NCI-H2171 (cell line): ENCODE data around the gene MSH6.

Experiments used
- DNase-seq: peaks from one replicate; lab custom pipeline; 2025; lab: John Stamatoyannopoulos, UW

Gene MSH6, protein sequence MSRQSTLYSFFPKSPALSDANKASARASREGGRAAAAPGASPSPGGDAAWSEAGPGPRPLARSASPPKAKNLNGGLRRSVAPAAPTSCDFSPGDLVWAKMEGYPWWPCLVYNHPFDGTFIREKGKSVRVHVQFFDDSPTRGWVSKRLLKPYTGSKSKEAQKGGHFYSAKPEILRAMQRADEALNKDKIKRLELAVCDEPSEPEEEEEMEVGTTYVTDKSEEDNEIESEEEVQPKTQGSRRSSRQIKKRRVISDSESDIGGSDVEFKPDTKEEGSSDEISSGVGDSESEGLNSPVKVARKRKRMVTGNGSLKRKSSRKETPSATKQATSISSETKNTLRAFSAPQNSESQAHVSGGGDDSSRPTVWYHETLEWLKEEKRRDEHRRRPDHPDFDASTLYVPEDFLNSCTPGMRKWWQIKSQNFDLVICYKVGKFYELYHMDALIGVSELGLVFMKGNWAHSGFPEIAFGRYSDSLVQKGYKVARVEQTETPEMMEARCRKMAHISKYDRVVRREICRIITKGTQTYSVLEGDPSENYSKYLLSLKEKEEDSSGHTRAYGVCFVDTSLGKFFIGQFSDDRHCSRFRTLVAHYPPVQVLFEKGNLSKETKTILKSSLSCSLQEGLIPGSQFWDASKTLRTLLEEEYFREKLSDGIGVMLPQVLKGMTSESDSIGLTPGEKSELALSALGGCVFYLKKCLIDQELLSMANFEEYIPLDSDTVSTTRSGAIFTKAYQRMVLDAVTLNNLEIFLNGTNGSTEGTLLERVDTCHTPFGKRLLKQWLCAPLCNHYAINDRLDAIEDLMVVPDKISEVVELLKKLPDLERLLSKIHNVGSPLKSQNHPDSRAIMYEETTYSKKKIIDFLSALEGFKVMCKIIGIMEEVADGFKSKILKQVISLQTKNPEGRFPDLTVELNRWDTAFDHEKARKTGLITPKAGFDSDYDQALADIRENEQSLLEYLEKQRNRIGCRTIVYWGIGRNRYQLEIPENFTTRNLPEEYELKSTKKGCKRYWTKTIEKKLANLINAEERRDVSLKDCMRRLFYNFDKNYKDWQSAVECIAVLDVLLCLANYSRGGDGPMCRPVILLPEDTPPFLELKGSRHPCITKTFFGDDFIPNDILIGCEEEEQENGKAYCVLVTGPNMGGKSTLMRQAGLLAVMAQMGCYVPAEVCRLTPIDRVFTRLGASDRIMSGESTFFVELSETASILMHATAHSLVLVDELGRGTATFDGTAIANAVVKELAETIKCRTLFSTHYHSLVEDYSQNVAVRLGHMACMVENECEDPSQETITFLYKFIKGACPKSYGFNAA (N-terminal part only)

DNA sequence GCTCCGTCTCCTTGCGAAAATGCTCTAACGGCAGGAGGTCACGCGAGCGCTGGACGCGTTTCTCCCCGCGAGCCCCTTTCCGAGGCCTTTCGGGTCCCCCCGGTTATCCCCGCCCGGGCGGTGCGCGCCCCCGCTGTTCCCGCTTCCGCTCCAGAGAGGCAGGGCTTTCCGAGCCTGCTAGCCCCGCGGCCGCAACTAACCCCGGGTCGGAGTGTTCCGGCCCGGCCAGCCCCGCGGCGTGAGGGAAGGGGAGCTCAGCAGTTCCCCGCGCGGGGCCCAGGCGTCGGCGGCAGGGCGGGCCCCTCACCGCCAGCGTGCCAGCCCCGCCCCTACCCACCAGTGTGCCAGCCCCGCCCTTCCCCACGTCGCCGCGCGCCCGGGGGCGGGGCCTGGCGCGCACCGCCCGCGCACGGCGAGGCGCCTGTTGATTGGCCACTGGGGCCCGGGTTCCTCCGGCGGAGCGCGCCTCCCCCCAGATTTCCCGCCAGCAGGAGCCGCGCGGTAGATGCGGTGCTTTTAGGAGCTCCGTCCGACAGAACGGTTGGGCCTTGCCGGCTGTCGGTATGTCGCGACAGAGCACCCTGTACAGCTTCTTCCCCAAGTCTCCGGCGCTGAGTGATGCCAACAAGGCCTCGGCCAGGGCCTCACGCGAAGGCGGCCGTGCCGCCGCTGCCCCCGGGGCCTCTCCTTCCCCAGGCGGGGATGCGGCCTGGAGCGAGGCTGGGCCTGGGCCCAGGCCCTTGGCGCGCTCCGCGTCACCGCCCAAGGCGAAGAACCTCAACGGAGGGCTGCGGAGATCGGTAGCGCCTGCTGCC, at the start of gene MSH6:
Gene MSH6 (plus strand): TSS at position 475 of the 815 bp plus-strand sequence. CDS start 89 bp downstream, at position 564.
- DNase-seq = peak; percentile 91

DNA sequence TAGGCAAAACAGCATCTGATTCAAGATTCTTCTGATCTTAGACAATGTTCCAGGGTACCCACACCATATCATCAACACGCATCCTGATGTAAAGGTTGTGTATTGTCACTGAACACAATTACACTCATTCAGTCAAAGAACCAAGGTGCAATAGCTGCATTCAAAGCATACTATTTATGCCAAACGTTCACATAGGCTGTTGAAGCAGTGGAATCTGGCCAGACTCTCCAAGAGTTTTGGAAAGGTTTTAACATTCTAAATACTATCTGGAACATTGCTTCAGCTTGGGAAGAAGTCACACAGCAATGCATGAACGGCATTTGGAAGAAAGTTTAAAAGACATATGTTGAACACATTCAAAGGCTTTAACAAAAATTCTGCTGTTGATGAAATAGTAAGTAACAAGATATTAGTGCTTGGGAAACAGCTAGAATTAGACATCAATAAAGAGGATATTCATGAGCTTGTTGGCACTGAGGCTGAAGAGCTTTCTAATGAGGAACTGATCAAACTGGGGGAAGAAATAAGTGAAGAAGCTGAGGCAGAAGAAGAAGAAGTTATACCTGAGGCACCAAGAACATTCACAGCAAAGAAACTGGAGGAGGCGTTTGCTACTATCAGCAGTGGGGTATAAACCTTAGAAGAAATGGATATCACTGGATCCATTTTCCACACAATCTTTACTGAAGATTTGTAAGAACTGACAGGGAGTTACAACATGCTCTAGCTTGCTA, 47.6 kb upstream of the MSH6 start:
- no peak for DNase-seq

DNA sequence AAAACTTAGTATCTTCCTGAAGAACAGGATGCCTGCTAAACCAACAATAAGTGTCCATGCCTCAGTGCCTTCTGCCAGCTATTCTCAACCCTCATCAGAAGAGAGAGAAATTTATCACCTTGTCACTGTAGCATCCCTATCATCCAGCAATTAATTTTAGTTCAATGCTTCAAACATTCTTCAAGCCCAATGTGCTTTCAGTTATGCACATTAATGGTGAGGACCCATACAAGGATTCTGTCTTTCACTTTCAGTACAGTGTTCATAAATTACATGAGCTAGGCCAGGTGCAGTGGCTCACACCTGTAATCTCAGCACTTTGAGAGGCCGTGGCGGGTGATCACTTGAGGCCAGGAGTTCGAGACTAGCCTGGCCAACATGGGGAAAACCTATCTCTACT, 47.0 kb upstream of the MSH6 start:
- DNase-seq = no peak

DNA sequence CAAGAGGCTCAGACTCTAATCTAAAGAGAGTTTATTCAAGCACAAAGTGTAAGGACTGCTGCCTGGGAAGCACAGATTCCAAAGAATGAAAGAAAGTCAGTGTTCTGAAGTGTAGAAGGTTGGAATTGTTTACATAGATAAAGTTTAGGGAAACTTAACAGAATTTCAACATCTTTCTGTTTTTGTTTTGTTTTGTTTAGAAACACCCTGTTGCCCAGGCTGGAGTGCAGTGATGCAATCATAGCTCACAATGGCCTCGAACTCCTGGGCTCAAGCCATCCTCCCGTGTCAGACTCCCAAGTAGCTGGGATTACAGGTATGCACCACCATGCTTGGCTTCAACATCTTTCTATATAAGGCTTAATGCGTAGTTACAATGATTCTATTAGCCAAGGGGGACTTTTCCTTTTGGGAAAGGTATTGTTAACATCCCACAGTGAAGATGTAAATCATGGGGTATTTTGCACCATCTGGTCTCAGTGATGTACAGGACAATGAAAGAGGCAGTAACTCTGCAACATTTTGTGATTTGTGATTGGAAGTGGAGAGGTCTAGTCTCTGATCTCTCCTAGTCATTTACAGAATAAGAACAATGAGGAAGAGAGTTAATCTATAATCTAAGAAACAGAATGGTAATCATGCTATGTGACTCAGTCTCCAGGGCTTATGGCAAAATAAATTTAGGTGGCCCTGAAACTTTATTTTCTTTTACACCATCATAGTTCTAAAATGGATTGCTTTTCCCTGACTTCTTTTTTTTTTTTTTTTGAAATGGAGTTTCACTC, 45.6 kb upstream of the MSH6 start:
- no peak for DNase-seq

DNA sequence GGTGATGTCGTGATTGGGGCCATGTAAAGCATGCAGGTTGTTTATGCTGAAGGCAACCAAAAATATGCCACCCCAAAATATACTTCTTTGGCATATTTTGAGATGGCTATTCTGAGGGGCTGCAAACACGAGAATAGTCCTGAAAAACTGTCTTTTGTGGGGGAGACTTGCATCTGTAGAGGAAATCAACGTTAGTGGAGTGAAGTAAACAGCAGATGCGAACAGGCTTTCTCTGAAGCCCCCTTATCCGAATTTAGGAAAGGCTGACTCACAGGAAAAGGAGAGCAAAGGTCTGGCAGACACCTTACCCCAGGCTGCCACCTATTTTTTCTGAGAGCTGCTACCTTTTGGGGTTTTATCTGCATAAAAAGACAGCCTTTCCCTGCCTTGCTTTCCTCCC, 44.6 kb upstream of the MSH6 start:
- DNase-seq = no peak

DNA sequence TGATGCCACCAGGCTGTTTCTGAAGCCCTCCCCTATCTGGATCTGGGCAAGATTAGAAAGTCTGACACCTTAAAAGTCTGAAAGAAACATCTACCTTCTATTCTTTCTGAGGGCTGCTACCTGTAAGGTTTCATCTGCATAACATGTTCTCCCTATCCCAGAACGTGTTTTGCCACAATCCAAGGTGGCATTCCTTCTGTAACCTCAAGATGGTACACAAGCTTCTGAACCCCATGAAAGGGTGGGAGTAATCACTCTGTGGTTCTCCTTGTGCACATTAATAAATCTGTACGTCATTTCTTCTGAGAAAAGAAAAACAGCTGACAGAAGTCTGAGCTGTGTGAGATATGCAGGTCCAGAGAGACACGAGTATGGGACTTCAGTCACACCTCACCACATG, 41.8 kb upstream of the MSH6 start:
- DNase-seq = no peak

DNA sequence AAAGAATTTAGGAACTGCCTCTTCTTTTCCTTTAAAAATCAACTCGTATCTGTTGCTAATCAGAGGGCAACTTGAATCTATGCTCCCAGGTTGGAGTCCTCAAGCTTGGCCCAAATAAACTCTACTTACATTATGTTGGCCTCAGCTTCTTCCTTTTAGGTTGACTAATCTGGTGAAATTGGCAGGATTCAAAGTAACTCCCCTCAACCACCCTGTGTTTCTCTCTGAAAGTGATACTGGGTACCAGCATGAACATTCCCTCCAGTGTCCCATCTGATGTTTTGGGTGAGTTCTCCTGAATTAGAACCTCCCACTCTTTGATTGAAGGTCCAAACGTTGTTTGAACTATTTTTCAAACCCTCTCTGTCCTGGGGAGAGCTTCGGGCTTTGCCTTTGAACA, 41.3 kb upstream of the MSH6 start:
- no peak for DNase-seq

DNA sequence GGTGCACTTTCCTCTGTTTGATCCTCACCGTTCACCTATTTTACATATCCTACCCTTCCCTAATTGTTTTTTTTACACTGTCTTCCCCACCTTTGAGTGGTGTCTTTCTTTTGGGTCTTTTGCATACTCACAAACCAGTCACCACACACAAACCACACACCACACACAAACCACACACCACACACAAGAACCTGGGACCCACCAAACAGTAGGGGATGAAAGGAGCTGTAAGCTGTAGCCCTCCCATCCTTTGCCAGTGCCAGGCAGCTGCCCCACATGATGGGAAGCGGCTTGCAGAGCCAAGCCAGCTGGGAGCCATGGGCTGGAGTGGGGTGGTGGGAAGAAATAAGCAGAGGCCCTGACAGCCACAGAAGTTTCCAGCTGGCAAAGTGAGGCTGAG, 38.9 kb upstream of the MSH6 start:
- no peak for DNase-seq

DNA sequence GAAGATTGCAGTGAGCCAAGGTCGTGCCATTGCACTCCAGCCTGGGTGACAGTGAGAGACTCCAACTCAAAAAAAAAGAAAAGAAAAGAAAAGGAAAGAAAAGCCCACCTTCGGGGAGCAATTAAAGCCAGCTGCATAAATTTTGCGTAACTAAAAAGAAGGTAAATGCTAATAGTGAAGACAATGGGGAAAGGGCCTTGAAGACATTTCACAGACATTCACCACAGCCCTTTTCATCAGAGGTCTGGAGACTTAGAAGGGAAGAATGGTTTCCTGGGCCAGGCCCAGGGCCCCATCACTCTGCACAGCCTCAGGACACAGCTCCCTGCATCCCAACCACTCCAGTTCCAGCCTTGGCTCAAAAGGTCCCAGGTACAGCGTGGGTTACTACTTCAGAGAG, 35.1 kb upstream of the MSH6 start:
- no peak for DNase-seq

DNA sequence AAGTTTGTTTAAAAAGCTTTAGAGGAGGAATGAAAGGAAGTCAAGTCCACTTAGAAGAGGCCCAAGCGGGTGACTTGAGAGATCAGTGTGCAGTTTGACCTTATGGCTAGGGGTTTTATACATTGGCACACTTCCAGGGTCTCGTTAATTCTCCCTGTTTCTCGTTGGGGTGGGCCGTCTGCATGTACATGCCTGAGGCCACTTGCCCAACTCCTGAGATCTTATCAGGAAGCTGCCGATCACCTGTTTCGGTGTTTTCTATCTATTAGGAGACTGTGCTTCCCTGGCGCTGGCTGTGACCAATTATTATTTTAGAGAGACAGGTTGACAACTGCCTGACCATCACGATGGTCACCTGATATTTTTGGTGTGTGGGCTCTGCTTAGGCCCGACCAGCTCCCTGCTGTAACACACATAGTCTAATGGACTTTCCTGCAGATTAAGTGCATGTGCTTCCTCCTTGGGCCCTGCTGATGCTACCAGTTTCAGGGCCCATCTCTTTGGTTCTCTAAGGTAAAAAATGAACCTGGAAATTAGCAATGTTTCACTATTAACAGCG, 31.0 kb upstream of the MSH6 start:
- DNase-seq = no peak

DNA sequence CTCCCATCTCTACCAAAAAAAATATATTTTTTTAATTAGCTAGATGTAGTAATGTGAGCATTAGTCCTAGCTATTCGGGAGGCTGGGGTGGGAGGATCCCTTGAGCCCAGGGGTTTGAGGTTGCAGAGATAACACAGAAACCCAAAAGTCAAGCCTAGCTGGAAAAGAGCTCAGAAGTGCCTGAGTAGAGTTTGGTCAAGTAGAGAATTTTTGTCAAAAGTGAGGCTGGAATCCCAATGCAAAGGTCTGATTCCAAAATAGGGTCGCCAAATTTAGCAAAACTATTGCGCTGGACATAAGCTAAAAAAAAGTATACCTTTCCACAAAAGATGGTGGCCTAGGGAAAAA, 15.5 kb upstream of the MSH6 start:
- no peak for DNase-seq

DNA sequence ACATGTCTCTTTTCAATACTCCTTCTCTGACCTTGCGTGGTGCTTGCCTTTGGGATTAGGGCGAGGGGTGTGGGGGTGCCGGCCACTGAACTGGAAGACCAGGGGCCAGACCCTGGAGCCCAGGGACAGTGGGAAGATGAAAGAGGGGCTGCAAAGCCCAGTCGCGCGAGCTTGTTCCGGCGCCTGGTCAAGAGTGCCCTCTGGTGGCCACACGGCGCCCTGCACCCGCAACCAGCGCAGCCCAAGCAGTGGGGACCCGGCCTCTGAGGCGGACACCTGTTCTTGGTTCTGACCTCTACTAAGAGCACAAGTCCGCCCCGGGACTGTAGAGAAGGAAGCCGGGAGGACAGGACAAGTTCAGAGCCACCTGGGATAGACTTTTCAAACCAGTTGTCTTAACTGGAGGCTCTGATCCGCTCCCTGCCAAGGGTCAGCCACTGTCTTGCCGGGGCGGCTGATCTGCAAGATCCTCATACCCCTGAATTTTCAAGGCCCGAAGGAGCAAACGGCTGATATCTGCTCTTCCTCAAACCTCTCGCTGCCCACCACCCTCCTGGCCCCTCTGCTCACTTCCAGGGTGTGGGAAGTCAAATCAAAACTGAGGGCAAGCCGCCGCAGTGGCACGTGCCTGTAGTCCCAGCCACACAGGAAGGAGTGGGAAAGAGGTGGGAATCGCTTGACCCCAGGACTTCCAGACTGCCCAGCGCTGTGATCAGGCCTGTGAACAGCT, 14.9 kb upstream of the MSH6 start:
- peak; percentile 17 for DNase-seq

DNA sequence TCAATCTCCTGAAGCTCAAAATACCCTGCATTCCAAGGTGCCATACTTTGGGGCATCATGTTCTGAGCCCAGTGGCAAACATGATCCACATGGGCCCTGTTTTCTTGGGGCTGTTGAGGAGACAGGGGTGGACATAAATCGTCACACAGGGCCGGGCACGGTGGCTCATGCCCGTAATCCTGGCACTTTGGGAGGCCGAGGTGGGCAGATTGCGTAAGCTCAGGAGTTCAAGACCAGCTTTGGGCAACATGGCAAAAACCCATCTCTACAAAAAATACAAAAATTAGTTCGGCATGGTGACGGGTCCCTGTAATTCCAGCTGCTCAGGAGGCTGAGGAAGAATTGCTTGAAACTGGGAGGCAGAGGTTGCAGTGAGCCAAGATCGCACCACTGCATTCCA, 13.6 kb upstream of the MSH6 start:
- DNase-seq = no peak

DNA sequence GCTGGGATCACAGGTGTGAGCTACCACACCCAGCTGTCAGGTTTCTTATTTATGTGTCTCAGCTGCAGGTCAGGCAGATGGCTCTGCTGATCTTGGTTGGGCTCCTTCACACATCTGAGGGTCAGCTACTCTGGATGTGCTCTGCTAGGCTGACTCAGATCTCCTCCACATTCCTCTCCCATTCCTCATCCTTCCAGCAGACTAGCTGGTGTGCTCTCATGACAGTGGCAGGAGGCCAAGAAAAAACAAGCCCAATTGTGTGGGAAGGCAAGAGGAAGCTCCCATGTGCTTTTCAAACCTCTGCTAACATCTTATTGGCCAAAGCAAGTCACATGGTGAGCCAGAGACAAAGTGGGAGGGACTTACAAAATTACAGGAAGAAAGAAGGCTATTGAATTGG, 11.7 kb upstream of the MSH6 start:
- no peak for DNase-seq

DNA sequence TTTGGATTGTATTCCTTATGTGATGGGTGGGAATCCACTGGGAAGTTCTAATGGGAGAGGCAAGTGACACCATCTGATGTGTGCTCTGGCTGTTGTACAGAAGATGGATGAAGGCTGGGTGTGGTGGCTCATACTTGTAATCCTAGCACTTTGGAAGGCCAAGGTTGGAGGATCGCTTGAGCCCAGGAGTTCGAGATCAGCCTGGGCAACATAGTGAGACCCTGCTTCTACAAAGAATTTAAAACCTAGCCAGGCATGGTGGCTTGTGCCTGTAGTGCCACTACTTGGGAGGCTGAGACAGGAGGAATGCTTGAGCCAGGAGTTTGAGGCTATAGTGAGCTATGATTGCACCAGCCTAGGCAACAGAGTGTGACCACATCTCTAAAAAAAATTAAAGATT, 10.6 kb upstream of the MSH6 start:
- DNase-seq = no peak

DNA sequence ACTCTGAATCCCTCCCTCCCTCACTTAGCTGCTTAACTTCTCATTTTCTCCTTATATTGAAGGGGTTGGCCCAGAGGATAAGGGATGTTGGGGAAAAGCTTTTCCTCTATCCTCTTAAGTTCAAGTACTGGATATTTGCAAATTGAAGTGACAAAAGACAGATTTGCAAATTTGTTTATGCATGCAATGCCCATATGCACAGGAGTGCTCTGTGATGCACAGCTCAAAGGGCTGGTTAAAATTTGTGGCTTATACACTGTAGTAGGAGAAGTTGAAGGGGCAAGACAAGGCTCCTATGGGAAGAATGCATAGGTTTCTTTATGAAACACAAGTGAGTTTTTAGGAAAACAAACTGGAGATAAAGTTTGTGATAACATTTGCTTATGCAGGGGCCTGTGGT, 8.4 kb upstream of the MSH6 start:
- no peak for DNase-seq

DNA sequence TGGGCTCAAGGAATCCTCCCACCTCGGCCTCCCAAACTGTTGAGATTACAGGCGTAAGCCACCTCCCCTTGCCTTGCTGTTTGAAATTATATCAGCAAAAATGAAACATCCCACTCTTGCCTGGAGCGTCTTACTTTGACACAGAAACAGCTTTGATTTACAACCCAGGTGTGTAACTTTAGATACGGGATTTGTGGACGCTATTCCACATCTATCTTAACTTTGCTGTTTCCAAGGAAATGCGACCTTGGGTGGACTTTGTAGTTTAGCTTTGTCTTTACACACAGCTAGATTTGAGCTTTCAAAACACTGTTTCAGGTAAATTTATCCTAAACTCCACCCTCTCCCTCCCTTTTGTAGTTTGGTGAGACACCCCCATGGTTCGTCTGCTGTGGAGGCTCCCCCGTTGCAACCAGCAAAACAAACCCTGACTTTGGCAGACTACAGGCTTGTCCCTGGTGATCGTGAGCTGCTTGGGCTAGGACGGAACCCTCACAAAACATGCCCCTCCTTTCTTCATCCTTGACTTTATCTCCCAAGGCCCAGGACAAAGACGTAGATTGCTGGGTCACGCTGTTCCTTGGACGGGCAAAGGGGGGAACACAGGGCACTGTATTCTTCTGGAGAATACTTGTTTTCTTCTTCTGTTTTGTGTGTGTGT, 5.5 kb upstream of the MSH6 start:
- no peak for DNase-seq

DNA sequence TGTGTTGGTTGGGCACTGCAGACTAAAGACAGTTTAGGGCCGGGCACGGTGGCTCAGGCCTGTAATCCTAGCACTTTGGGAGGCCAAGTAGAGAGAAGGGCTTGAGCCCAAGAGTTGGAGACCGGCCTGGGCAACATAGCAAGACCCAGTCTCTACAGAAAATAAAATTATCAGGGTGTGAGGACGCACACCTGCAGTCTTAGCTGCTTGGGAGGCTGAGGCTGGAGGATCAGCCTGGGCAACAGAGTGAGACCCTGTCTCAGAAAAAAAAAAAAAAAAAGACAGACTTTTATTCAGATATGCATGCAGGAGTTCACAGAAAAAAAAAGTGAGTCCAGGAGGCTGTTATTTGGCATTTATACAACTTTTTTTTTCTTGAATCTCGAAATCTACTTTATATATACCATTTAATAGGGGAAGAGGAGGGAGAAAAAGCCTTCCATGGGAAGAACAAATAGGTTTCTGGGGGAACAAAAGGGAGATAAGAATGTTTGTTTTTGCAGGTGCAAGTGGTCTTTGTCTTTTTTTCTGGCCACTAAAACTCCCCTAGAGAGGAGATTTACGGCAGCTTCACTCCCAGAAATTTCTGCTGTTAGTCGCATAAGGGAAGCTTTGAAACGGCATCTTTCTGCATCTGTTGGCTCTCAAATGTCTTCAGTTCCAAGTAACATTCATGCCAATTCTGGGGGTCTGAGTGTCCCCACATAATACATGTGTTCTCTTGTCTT, 4.1 kb upstream of the MSH6 start:
- DNase-seq = no peak
